ENCODE measurements around the gene PCSK6. TPM values are rescaled to one million over a fixed set of nuclear protein-coding genes. Genes with fewer than 3 reads are reported as not detected.
A peak's percentile ranks its signal among the peaks of the same experiment; 100 is the strongest.
"Not testable (repeated sequence)": the region's sequence is repeated elsewhere in the genome, so short reads cannot be mapped to it uniquely, and the experiment has no call there.

PCSK6 gene
- total and polyA plus RNA-seq, 7 donors = 8.3 to 32.7 (median 13.3) TPM

DNA sequence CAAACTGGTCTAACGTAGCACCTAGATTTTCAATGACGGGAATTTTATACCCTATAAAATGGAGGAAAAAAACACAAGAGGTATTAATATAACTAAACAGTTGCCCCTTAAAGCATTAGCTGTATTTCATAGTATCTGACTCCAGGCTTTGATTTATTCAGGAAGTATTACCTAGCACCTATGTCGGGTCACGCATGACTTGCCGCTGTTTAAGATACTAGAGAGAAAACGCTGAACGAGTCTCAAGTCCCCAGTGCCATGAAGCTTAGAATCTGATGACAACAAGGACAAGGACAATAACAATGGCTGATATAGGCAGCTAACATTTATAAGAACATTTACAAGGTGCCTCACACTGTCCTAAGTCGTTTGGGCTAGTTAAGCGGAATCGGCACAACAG, 196.4 kb downstream of the PCSK6 start:
- intact Hi-C loops (cut with DNase I) = loop anchor here in 1 of 2 donors (2.0 kb wide), 1 partner anchor 14 kb away; no protein-coding TSS in a partner anchor

DNA sequence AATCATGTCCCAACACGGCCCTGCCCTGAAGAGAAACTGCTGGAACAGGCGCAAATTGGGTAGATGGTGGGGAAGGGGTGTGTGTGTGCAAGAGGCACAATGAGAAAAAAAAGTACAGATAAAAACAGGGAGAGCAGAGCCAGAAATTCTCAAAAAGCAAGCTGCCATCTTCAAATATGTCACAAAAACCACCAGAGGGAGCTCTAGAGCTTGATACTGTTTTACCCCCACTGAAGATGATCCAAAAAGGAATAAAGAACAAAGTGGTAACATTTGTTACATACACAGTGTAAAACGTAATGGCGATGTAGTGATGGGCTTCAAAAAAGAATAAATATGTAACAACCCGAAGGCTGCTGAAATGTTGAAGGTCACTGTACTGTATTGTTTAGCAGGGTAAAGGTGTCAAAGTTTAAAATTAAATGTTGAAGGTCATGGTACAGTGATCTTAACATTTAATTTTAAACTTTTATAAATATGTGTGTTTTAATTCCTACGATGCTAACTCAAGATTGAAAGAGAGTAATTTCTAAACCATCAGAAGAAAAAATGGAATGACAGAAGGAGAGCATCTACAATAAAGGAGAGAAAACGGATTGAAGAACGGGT, 200.5 kb downstream of the PCSK6 start:
- H3K27me3 ChIP-seq (ENCODE audit: insufficient read depth in 3 of 3, low read length in 2 of 3) = no peaks in the 10 kb centered on the region
- peak; percentile 64 for TF ChIP-seq CTCF (IDR thresholded peaks at IDR 0.05)
- WGBS, 3 donors = 74 to 80% (median 77%) methylated on average over 8 of the region's 8 CpGs
- peaks cover 8 to 78% of the 10 kb centered on the region in 2 donors for H3K36me3 ChIP-seq (ENCODE audit: insufficient read depth in 1 of 2, low read depth in 1 of 2)
- ATAC-seq (peak in 3 of 4 donors; percentile 39 to 75 (median 66)), DNase-seq (no peak)
- no peaks in the 10 kb centered on the region for H3K9me3 ChIP-seq
- intact Hi-C loops (cut with DNase I) = no loop called here
- no peak overlapping the region for H3K27ac ChIP-seq
- H3K4me3 ChIP-seq = no peak overlapping the region
- H3K4me1 ChIP-seq = peaks cover 23% of the 10 kb centered on the region

More for the DNA sequence above, 196.4 kb downstream of the PCSK6 start:
- peaks cover 0 to 38% of the 10 kb centered on the region in 2 donors for H3K36me3 ChIP-seq (ENCODE audit: insufficient read depth in 1 of 2, low read depth in 1 of 2)
- peaks cover 35% of the 10 kb centered on the region for H3K4me1 ChIP-seq
- 51 to 60% (median 55%) methylated on average over 10 of the region's 10 CpGs for WGBS, 3 donors
- DNase-seq (no peak), ATAC-seq (no peak)
- TF ChIP-seq CTCF (IDR thresholded peaks at IDR 0.05) = no peak
- H3K27ac ChIP-seq = peak overlapping the region; percentile 98
- H3K4me3 ChIP-seq = peak overlapping the region; percentile 99
- H3K9me3 ChIP-seq = no peaks in the 10 kb centered on the region
- H3K27me3 ChIP-seq (ENCODE audit: insufficient read depth in 3 of 3, low read length in 2 of 3) = no peaks in the 10 kb centered on the region

DNA sequence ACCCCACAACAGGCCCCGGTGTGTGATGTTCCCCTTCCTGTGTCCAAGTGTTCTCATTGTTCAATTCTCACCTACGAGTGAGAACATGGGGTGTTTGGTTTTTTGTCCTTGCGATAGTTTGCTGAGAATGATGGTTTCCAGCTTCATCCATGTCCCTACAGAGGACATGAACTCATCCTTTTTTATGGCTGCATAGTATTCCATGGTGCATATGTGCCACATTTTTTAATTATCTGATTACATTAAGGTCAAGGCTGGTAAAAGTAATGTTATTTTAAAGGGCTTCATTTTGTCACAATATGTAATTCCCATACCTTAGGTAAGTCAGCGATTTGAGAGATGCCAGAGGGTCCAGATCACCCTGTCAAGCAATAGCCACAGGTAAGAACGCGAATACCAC, 202.2 kb downstream of the PCSK6 start:
- ATAC-seq; H3K27ac ChIP-seq; H3K9me3 ChIP-seq; H3K4me3 ChIP-seq; DNase-seq; intact Hi-C loops (cut with DNase I); H3K27me3 ChIP-seq (ENCODE audit: insufficient read depth in 3 of 3, low read length in 2 of 3): not testable (repeated sequence)
- Histone ChIP-seq H3K36me3 (ENCODE audit: insufficient read depth in 1 of 2, low read depth in 1 of 2) (peaks cover 11 to 94% of the 10 kb centered on the region in 2 donors), H3K4me1 (peaks cover 12% of the 10 kb centered on the region)
- 97 to 98% (median 98%) methylated on average over 6 of the region's 6 CpGs for WGBS, 3 donors

- no peak overlapping the region for H3K4me3 ChIP-seq
- H3K27ac ChIP-seq = no peak overlapping the region
- H3K4me1 ChIP-seq = peaks cover 5% of the 10 kb centered on the region
- DNase-seq = no peak
- H3K9me3 ChIP-seq = no peaks in the 10 kb centered on the region
- H3K27me3 ChIP-seq (ENCODE audit: insufficient read depth in 3 of 3, low read length in 2 of 3) = no peaks in the 10 kb centered on the region
- ATAC-seq = no peak
- intact Hi-C loops (cut with DNase I) = no loop called here
- 89 to 91% (median 90%) methylated on average over 9 of the region's 9 CpGs for WGBS, 3 donors
- TF ChIP-seq CTCF (IDR thresholded peaks at IDR 0.05) = no peak
- H3K36me3 ChIP-seq (ENCODE audit: insufficient read depth in 1 of 2, low read depth in 1 of 2) = peaks cover 11 to 94% of the 10 kb centered on the region in 2 donors
Measured at GRCh38 chr15:101286471-101287114, 202.9 kb downstream of the PCSK6 start.

- WGBS, 3 donors = 87 to 95% (median 95%) methylated on average over 6 of the region's 6 CpGs
- no peak overlapping the region for H3K4me3 ChIP-seq
- H3K36me3 ChIP-seq (ENCODE audit: insufficient read depth in 1 of 2, low read depth in 1 of 2) = peaks cover 11 to 94% of the 10 kb centered on the region in 2 donors
Measured at GRCh38 chr15:101283931-101284330, 205.6 kb downstream of the PCSK6 start.

More at GRCh38 chr15:101283931-101284330, 205.6 kb downstream of the PCSK6 start:
- intact Hi-C loops (cut with DNase I) = no loop called here
- Histone ChIP-seq H3K9me3 (no peaks in the 10 kb centered on the region), H3K27ac (no peak overlapping the region), H3K4me1 (no peaks in the 10 kb centered on the region), H3K27me3 (ENCODE audit: insufficient read depth in 3 of 3, low read length in 2 of 3) (no peaks in the 10 kb centered on the region)
- TF ChIP-seq CTCF (IDR thresholded peaks at IDR 0.05) = no peak
- DNase-seq = no peak
- ATAC-seq = no peak
